ENCODE measurements around the gene ACP2.

Gene ACP2

GRCh38 chr11:47268448-47269001, 19.9 kb upstream of the ACP2 start:
- DNase-seq = no peak

DNA sequence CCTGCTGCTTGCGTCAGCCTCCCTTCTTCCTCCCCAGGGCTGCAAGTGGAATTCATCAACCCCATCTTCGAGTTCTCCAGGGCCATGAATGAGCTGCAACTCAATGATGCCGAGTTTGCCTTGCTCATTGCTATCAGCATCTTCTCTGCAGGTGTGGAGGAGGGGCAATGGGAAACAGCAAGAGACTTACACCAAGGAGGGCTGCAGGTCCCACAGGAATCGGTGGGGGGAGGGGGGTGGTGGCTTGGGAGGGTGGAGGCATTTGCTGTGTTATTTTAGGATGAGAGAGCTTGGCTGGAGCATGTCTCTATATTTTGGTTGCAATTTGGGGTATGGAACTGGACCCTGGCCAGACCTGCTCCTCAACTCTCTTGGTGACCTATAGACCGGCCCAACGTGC, 19.3 kb upstream of the ACP2 start:
- no peak for DNase-seq

- no peak for DNase-seq
These were observed 15.9 kb upstream of the ACP2 start for GRCh38 chr11:47264521-47264920.

GRCh38 chr11:47264119-47264518, 15.5 kb upstream of the ACP2 start:
- DNase-seq = no peak

DNA sequence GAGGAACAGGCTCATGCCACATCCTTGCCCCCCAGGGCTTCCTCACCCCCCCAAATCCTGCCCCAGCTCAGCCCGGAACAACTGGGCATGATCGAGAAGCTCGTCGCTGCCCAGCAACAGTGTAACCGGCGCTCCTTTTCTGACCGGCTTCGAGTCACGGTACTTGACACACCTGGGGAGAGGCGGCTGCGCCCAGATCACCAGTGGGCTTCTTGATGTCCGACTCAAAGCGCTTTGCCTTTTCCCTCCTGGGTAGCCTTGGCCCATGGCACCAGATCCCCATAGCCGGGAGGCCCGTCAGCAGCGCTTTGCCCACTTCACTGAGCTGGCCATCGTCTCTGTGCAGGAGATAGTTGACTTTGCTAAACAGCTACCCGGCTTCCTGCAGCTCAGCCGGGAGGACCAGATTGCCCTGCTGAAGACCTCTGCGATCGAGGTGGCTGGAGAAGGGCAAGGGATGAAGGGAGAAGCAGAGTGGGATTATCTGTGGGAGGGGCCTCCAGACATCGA, 12.7 kb upstream of the ACP2 start:
- DNase-seq = no peak

DNA sequence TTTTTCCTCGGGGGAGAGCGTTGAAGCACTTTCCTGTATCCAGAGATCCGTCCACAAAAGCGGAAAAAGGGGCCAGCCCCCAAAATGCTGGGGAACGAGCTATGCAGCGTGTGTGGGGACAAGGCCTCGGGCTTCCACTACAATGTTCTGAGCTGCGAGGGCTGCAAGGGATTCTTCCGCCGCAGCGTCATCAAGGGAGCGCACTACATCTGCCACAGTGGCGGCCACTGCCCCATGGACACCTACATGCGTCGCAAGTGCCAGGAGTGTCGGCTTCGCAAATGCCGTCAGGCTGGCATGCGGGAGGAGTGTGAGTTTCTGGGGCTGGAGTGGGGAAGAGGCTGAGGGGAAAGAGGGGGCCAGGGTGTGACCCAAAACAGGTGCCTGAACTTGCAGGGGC, 11.8 kb upstream of the ACP2 start:
- DNase-seq = no peak

GRCh38 chr11:47259232-47259977, 10.8 kb upstream of the ACP2 start:
- no peak for DNase-seq

DNA sequence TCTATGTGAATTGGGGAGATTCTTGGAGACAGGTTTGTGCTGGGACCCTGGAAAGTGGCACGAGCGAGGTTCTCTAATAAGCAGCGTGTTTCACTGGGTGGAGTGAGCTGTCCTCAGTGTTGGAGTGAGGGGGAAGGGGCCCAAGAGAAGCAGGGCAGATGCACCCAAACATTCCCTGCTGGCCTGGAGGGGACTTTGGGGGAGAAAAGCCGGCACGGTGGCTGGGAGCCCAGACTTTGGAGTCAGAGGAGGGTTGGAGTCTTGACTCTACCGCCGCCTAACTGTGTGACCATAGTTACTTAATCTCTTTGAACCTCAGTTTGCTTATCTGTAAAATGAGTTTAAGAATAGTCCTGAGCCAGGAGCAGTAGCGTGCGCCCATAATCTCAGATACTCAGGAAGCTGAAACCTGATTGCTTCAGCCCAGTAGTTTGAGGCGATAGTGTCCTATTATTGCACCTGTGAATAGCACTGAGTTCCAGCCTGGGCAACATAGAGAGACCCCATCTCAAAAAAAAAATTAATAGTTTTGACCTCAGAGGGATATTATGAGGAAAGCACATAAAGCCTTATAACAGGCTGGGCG, 9.8 kb upstream of the ACP2 start:
- DNase-seq = no peak

- no peak for DNase-seq
These were observed 9.1 kb upstream of the ACP2 start, which contains the start of gene NR1H3 for GRCh38 chr11:47257517-47258316. Gene NR1H3 (plus strand): TSS chr11:47257996. CDS start chr11:47259217, 1,221 bp downstream.

DNA sequence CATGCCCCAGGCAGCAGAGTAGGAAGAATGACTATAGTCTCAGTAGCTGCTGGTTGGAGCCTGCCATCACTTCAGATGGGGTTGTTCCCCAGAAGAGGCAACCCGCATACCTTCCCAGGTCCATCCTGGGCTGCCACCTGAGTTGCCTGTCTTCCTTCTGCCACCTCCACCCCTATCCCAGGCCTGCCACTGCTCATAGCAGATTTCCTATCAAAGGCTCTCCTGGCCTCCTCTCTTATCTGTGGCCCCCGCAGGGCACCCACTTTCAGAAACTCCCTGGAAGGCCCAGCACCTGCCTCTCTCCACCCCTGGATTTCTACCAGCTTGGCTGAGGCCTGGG, 8.5 kb upstream of the ACP2 start:
- DNase-seq = no peak

DNA sequence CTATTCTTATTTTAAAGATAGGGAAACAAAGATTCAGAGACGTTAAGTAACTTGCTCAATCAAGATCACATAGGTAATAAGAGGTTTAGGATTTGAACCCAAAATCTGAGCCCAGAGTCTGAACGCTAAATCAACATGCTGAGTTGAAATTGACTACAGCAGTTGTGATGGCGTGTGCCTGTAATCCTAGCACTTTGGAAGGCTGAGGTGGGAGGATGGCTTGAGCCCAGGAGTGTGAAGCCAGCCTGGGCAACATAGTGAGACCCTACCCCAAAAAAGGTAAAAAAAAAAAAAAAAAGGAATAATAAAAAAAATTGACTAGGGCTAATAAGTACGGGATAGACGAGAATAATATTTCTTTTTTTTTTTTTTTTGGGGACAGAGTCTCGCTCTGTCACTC, 7.8 kb upstream of the ACP2 start:
- no peak for DNase-seq

- DNase-seq = no peak
These were observed 5.8 kb upstream of the ACP2 start for GRCh38 chr11:47254386-47254785.

DNA sequence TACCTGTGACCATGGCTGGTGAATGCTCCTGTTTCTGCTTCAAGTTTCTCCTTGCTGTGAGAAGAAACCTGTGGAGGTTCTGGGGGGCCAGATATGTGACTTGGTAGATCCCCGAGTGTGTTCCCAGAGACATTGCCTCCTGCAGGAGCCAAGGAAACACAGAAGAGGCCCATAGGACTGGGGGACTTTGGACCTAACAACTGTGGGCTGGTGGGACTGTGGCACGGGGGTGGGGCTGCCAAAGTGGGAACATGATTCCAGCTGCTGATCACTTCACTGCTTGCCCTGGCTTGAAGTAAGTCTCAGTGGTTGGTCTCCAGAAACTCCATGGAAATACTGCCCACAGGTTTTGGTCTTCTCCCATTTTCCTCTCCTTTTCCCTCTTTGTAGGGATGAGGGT, 5.0 kb upstream of the ACP2 start:
- no peak for DNase-seq

DNA sequence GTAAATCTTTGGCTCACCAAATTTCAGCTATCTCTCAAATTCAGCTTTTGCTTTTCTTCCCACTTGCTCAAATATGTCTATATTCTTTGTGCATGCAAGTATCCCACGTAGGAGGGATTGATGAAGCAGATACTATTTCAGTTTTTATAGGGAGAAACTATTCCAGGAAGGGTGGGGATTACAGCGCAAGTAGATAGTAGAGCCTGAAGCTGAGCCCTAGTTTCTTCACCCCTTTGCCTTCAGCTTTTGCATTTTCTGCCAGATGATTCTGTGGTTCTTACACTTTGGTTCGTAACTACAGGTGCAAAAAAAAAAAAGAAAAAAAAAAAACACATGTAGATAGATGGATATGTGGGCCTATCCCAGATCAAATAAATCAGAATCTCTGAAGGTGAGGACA, 3.1 kb upstream of the ACP2 start:
- DNase-seq = no peak

DNA sequence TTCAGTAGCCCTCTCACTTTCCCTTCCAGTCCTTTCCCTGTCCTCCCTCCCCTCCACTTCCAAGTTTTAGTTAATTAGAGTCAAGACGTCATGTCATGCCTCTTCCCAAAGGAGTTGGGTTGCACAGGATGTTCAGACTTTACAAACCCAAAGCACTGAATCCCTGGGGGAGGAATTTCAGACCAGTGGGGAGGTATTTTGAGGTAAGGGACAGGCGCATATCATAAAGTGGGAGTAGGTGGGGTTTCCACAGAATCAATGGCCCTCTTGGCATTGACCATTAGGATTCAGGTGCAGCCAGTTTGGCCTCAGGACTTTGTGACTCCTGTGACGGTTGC, 733 bp upstream of the ACP2 start:
- DNase-seq = no peak

DNA sequence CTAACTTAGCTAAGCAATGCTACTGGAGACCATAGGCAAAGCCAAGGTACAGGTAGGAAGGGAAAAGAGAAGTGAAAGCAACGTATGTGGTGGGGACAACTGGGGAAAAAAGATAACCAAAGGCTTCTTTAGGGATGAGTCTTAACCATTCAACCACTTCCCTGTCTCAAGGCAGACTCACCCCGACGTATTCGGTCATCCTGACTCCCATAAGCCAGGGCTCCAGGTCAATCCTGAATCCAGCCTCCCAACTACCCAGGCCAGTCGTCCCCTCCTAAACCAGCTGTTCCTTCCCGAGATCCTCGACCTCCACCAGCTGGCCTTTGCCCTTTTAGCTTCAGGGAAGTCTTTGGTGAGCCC, 330 bp downstream of the ACP2 start:
- peak; percentile 62 for DNase-seq

DNA sequence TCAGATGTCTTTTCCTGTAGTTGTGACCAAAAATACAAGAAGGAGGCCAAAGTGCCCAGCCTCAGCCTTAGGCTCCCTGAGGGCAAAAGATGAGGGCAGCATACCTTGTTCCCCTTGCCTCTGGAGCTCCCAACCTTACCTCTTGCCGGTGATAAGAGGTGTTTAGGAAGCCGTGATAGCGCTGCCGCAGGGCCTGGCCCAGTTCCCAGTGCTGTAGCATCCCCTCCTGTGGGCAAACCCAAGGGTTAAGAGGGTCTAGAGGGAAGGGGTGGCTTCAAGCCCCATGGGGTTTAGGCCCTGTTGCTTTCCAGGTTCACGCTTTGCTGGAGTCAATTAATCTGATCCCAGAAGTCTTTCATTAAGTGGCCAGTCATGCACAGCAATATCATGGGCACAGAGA, 1.1 kb downstream of the ACP2 start:
- DNase-seq = no peak

GRCh38 chr11:47245611-47246357, 2.8 kb downstream of the ACP2 start:
- no peak for DNase-seq

GRCh38 chr11:47244448-47245350, 3.9 kb downstream of the ACP2 start:
- no peak for DNase-seq

DNA sequence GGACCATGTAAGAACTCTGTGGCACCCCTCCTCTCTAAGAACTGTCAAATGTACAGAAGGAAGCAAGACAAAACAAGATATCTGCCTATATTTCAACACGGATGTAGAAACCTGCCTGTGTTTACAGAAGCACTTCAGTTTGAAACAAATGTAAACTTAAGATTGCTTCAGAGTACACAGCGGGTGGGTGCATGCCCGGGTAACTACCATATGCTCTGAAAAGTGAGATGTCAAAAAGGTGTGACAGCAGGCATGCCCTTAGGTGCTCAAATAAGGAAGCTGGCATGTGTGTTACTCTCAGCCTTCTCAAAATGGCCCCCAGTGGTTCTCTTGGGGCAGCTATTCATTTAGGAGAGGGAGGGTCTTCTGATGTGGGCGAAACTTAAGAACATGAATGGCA, 5.2 kb downstream of the ACP2 start:
- peak; percentile 10 for DNase-seq

DNA sequence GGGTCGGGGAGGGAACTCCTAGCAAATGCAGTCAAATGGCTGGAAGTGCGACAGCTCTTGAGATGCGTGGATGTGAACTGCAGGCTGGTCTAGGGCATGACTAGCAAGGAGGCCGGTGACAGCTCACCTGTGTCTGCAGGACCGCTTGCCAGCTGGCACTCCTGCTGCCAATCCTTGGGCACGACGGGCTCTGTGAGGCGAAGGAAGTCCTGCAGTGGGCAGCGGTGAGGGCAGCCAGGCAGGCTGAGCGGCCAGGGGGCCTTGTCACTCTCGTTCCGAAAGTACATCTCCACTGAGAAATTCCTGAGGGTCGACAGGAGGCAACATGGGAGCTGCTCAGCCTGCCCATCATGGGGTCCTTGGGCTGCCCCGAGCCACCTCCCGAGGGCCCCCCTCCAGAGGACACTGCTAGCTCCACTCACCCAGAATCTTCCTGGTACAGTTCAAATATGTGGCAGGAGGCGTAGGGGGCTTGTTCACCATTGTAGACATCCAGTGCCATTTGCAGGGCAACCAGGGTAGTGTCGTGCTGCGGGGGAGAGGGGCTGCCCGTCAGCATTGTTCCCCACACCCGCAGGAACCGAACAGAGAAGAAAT, 5.9 kb downstream of the ACP2 start:
- DNase-seq = no peak

All from DMS79 treated with DMSO at 0.1 percent for 48 hours (cell line).